Glomerular endothelial cell (primary cell): ENCODE results near the gene BCS1L. TPM values are rescaled to one million over a fixed set of nuclear protein-coding genes. Genes with fewer than 3 reads are reported as not detected.

Experiments
- DNase-seq: peaks from one replicate; pipeline ENCODE4 v3.0.0-alpha.2; 2011; ENCODE audit warnings: low read depth, low spot score; ENCODE audit errors: extremely low read depth
- total RNA-seq: library from RNA; depleted of rRNA; stranded (reverse); fragments of >200 nt; gene quantifications from 2 replicates; pipeline ENCODE4 v1.2.3, GENCODE V29; 2015

Gene BCS1L
- total RNA-seq, 1 donor from 2014 or later: 30.9 TPM

- DNase-seq: no peak
These were observed 52.1 kb downstream of the BCS1L start for GRCh38 chr2:218711550-218711929.

Other genes with a start within 250 kb of the BCS1L start
- not detected in 2 replicates for gene VIL1, start 240.6 kb upstream of the BCS1L start, total RNA-seq
- gene USP37, start 91.3 kb upstream of the BCS1L start, total RNA-seq: 6.9 and 7.6 TPM in 2 replicates
- 50.9 and 72.8 TPM in 2 replicates for gene CNOT9, start 90.8 kb upstream of the BCS1L start, total RNA-seq
- gene PLCD4, start 51.8 kb upstream of the BCS1L start, total RNA-seq: 0.05 and 0.93 TPM in 2 replicates
- gene ZNF142, start 60 bp upstream of the BCS1L start, total RNA-seq: 22.4 and 28.7 TPM in 2 replicates
- gene RNF25, start 12.3 kb downstream of the BCS1L start, total RNA-seq: 24.0 and 25.9 TPM in 2 replicates
- gene STK36, start 12.4 kb downstream of the BCS1L start, total RNA-seq: 26.3 and 27.6 TPM in 2 replicates
- 14.8 and 21.1 TPM in 2 replicates for gene TTLL4, start 51.2 kb downstream of the BCS1L start, total RNA-seq
- 15.8 and 24.0 TPM in 2 replicates for gene CYP27A1, start 122.5 kb downstream of the BCS1L start, total RNA-seq
- not detected in 2 replicates for gene PRKAG3, start 172.1 kb downstream of the BCS1L start, total RNA-seq
- not detected in 2 replicates for gene WNT6, start 200.1 kb downstream of the BCS1L start, total RNA-seq
- not detected in 2 replicates for gene WNT10A, start 221.2 kb downstream of the BCS1L start, total RNA-seq